Thyroid gland (tissue), 4 donors: ENCODE results near the gene DELE1.

Experiments
- CTCF ChIP-seq, 6 experiments: fragments of 200-600 bp in 3 of 6; fragments of 450-650 bp in 3 of 6; sonication (generic) in 3 of 6; IDR thresholded peaks; one replicate each; pipeline ENCODE4 v1.5.1; 2016 to 2019; ENCODE audit warnings: antibody characterized with exemption in 6 of 6, mild to moderate bottlenecking in 2 of 6, inconsistent platforms in 1 of 6, moderate library complexity in 1 of 6
- POLR2A ChIP-seq, 2 donors: fragments of 450-650 bp; IDR thresholded peaks; one replicate each; pipeline ENCODE4 v1.6.1; 2017; ENCODE audit warnings: antibody characterized with exemption in 2 of 2, mild to moderate bottlenecking in 2 of 2, moderate library complexity in 1 of 2

GRCh38 chr5:141973871-141974595, 50.4 kb downstream of the DELE1 start:
- TF ChIP-seq CTCF (IDR thresholded peaks at IDR 0.05) = no peak
- TF ChIP-seq POLR2A (IDR thresholded peaks at IDR 0.05) = no peak
